ENCODE measurements around the gene SCPEP1. TPM values are rescaled to one million over a fixed set of nuclear protein-coding genes. Genes with fewer than 3 reads are reported as not detected.
A peak's percentile ranks its signal among the peaks of the same experiment; 100 is the strongest.

SCPEP1 gene
- total RNA-seq, 1 donor from 2014 or later: 53.5 TPM

- TF ChIP-seq, protein P1, sequence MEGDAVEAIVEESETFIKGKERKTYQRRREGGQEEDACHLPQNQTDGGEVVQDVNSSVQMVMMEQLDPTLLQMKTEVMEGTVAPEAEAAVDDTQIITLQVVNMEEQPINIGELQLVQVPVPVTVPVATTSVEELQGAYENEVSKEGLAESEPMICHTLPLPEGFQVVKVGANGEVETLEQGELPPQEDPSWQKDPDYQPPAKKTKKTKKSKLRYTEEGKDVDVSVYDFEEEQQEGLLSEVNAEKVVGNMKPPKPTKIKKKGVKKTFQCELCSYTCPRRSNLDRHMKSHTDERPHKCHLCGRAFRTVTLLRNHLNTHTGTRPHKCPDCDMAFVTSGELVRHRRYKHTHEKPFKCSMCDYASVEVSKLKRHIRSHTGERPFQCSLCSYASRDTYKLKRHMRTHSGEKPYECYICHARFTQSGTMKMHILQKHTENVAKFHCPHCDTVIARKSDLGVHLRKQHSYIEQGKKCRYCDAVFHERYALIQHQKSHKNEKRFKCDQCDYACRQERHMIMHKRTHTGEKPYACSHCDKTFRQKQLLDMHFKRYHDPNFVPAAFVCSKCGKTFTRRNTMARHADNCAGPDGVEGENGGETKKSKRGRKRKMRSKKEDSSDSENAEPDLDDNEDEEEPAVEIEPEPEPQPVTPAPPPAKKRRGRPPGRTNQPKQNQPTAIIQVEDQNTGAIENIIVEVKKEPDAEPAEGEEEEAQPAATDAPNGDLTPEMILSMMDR (conservative IDR thresholded peaks at IDR 0.05): no peak
- no peak for DNase-seq (ENCODE audit: extremely low spot score, unreplicated experiment)
- Mint-ChIP-seq H3K27ac (no peak overlapping the region), H3K4me3 (no peak overlapping the region), H3K9me3 (no peaks in the 10 kb centered on the region), H3K4me1 (ENCODE audit: unreplicated experiment) (no peaks in the 10 kb centered on the region), H3K36me3 (peaks cover 23% of the 10 kb centered on the region), H3K27me3 (no peaks in the 10 kb centered on the region)
Measured at GRCh38 chr17:56985371-56986162, 7.6 kb downstream of the SCPEP1 start.

- DNase-seq (ENCODE audit: extremely low spot score, unreplicated experiment): no peak
- Mint-ChIP-seq H3K9me3 (no peaks in the 10 kb centered on the region), H3K27ac (no peak overlapping the region), H3K36me3 (peaks cover 32% of the 10 kb centered on the region), H3K4me1 (ENCODE audit: unreplicated experiment) (no peaks in the 10 kb centered on the region), H3K4me3 (no peak overlapping the region), H3K27me3 (no peaks in the 10 kb centered on the region)
- TF ChIP-seq, protein P1 (conservative IDR thresholded peaks at IDR 0.05): no peak
Measured at GRCh38 chr17:56987283-56987834, 9.4 kb downstream of the SCPEP1 start.

DNA sequence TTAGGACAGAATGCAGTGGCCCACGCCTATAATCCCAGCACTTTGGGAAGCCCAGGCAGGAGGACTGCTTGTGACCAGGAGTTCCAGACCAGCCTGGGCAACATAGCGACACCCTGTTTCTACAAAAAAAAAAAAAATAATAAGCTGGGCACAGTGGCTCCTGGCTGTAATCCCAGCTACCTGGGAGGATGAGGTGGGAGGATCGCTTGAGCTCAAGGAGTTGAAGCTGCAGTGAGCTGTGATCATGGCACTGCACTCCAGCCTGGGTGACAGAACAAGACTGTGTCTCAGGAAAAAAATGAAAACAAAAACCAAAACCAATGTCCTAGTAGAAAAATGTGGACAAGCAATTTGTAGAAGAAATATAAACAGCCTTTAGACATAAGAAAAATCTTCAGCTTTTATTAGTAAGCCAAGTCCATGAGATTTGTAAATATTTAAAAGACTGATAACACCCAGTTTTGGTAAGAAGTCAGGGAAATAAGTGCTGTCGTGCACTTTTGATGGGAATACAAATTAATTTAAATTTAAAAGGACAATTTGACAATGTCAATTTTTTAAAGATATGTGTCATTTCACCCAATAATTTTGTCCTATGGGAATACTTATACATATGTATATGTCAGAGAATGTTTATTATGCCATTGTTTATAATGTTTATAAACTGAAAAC, 11.1 kb downstream of the SCPEP1 start:
- Mint-ChIP-seq H3K9me3 (no peaks in the 10 kb centered on the region), H3K4me3 (no peak overlapping the region), H3K27me3 (no peaks in the 10 kb centered on the region), H3K4me1 (ENCODE audit: unreplicated experiment) (no peaks in the 10 kb centered on the region), H3K27ac (no peak overlapping the region), H3K36me3 (peaks cover 35% of the 10 kb centered on the region)
- DNase-seq (ENCODE audit: extremely low spot score, unreplicated experiment): no peak
- TF ChIP-seq, protein P1 (conservative IDR thresholded peaks at IDR 0.05): no peak

GRCh38 chr17:56992364-56992763, 14.4 kb downstream of the SCPEP1 start:
- Mint-ChIP-seq H3K9me3 (no peaks in the 10 kb centered on the region), H3K27me3 (no peaks in the 10 kb centered on the region), H3K36me3 (peaks cover 23% of the 10 kb centered on the region), H3K4me1 (ENCODE audit: unreplicated experiment) (peaks cover 4% of the 10 kb centered on the region), H3K4me3 (no peak overlapping the region), H3K27ac (no peak overlapping the region)
- TF ChIP-seq, protein P1 (conservative IDR thresholded peaks at IDR 0.05): no peak
- no peak for DNase-seq (ENCODE audit: extremely low spot score, unreplicated experiment)

- peaks cover 26% of the 10 kb centered on the region for H3K36me3 Mint-ChIP-seq
- no peaks in the 10 kb centered on the region for H3K27me3 Mint-ChIP-seq
- TF ChIP-seq, protein P1 (conservative IDR thresholded peaks at IDR 0.05): no peak
- H3K4me1 Mint-ChIP-seq (ENCODE audit: unreplicated experiment): peaks cover 4% of the 10 kb centered on the region
- H3K9me3 Mint-ChIP-seq: no peaks in the 10 kb centered on the region
- no peak overlapping the region for H3K4me3 Mint-ChIP-seq
- no peak for DNase-seq (ENCODE audit: extremely low spot score, unreplicated experiment)
- H3K27ac Mint-ChIP-seq: peak overlapping the region; percentile 64
Measured at GRCh38 chr17:56994009-56994792, 16.3 kb downstream of the SCPEP1 start.
